HEK293T (cell line): ENCODE results near the gene WFS1.

Experiments used
- ARNT ChIP-seq: fragments of 450-650 bp; IDR thresholded peaks from 2 replicates; pipeline ENCODE4 v1.6.1; 2017; ENCODE audit warnings: mild to moderate bottlenecking
- BHLHE40 ChIP-seq: fragments of 450-650 bp; IDR thresholded peaks from 2 replicates; pipeline ENCODE4 v1.6.1; 2016; ENCODE audit warnings: mild to moderate bottlenecking, moderate library complexity, borderline replicate concordance
- CTBP1 ChIP-seq: fragments of 450-650 bp; IDR thresholded peaks from 2 replicates; pipeline ENCODE4 v1.6.1; 2016; ENCODE audit warnings: borderline replicate concordance
- FOXA1 ChIP-seq: fragments of 450-650 bp; IDR thresholded peaks from 2 replicates; pipeline ENCODE4 v1.6.1; 2016; ENCODE audit warnings: mild to moderate bottlenecking
- FOXK2 ChIP-seq: fragments of 450-650 bp; IDR thresholded peaks from 2 replicates; pipeline ENCODE4 v1.6.1; 2016; ENCODE audit warnings: mild to moderate bottlenecking
- FOXM1 ChIP-seq: fragments of 450-650 bp; IDR thresholded peaks from 2 replicates; pipeline ENCODE4 v1.6.1; 2017; ENCODE audit warnings: mild to moderate bottlenecking, borderline replicate concordance
- L3MBTL2 ChIP-seq: fragments of 450-650 bp; conservative IDR thresholded peaks from 2 replicates; pipeline ENCODE4 v1.6.1; 2016; ENCODE audit warnings: mild to moderate bottlenecking
- LEF1 ChIP-seq: fragments of 450-650 bp; IDR thresholded peaks from 2 replicates; pipeline ENCODE4 v1.6.1; 2017; ENCODE audit warnings: mild to moderate bottlenecking, borderline replicate concordance
- NFRKB ChIP-seq: fragments of 450-650 bp; IDR thresholded peaks from 2 replicates; pipeline ENCODE4 v1.6.1; 2016; ENCODE audit warnings: mild to moderate bottlenecking, moderate library complexity
- SP1 ChIP-seq: fragments of 450-650 bp; IDR thresholded peaks from 2 replicates; pipeline ENCODE4 v1.6.1; 2017
- TARDBP ChIP-seq: fragments of 450-650 bp; IDR thresholded peaks from 2 replicates; pipeline ENCODE4 v1.6.1; 2016

DNA sequence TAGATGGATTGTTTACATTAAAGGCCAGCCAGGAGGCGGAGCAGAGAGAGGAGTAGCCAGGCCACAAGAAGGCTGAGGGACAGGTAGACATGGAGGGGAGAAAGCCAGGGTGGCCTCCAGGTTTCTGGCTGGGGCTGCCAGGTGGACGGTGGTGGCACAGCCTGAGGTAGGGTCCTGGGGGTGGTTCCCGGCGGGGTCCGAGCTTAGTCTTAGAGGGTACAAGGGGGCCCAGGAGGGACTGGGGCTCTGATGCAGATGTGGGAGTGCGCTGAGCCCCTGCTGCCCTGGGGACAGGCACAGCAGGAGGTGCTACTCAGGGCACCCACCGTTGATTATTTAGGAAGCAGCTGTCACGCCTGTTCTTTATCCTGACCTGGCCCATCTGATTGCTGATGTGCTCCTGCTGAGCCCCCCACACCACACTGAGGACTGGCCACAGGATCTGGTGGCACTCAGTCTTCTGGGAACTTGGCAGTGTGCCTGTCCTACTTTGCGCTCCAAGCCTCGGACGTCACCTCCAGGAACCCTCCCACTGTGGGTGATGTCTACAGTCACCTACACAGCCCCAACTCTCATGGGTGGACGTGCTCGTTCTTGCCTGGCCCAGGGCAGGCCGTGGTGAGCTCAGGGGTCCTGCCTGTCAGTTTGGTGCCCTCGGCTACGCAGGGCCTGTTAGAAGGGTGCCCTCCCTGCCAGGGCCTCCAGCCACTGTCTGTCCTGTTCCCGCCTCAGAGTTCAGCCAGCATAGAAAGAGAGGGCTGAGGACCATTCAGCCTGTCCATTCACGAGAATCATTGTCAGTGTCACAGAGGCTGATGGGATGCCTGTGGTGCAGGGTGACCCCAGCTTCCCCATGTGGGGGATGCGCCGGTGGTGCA is 12.0 kb downstream of the WFS1 start:
- TF ChIP-seq SP1 (no peak), CTBP1 (no peak), BHLHE40 (no peak), FOXM1 (no peak), TARDBP (no peak), FOXA1 (no peak), FOXK2 (no peak), LEF1 (no peak), L3MBTL2 (no peak), NFRKB (no peak), ARNT (no peak)
